SK-N-MC (cell line): Measurements from ENCODE around the gene PPFIBP2.
A peak's percentile ranks its signal among the peaks of the same experiment; 100 is the strongest.

Experiments
- DNase-seq: peaks from one replicate; pipeline ENCODE4 v3.0.0-alpha.2; 2011; ENCODE audit warnings: low read depth, low spot score
- H3K27ac ChIP-seq: fragments of 200-600 bp; sonication (generic); 2 replicates; pipeline ENCODE4 v1.5.1; 2016; ENCODE audit warnings: mixed run types
- H3K36me3 ChIP-seq: fragments of 200-600 bp; sonication (generic); 2 replicates; pipeline ENCODE4 v1.6.1; 2017; ENCODE audit warnings: antibody characterized with exemption, low read length, mixed read lengths; ENCODE audit not compliant: insufficient read depth
- H3K4me3 ChIP-seq: fragments of 200-600 bp; sonication (generic); 2 replicates; pipeline ENCODE4 v1.5.1; 2016
- H3K9ac ChIP-seq: fragments of 200-600 bp; sonication (generic); 2 replicates; pipeline ENCODE4 v1.8.0; 2017; ENCODE audit warnings: mixed run types, mixed read lengths; ENCODE audit not compliant: insufficient read length
- H3K9me3 ChIP-seq: fragments of 200-600 bp; sonication (generic); 2 replicates; pipeline ENCODE4 v1.6.1; 2017; ENCODE audit warnings: low read depth, mild to moderate bottlenecking, antibody characterized with exemption, low read length, moderate library complexity, mixed read lengths
- EZH2 ChIP-seq: fragments of 200-600 bp; sonication (generic); IDR thresholded peaks from one replicate; pipeline ENCODE4 v1.6.1; 2017; ENCODE audit warnings: antibody characterized with exemption
- FOXP2 ChIP-seq: optimal IDR thresholded peaks from 2 replicates; pipeline ENCODE3; 2011; ENCODE audit warnings: mild to moderate bottlenecking, moderate library complexity; ENCODE audit not compliant: insufficient read depth; ENCODE audit errors: extremely low read length, control extremely low read depth
- POLR2AphosphoS5 ChIP-seq: IDR thresholded peaks from 2 replicates; pipeline ENCODE4 v1.6.1; 2012; ENCODE audit warnings: mild to moderate bottlenecking, low read depth, low read length, borderline replicate concordance

The PPFIBP2 gene

DNA sequence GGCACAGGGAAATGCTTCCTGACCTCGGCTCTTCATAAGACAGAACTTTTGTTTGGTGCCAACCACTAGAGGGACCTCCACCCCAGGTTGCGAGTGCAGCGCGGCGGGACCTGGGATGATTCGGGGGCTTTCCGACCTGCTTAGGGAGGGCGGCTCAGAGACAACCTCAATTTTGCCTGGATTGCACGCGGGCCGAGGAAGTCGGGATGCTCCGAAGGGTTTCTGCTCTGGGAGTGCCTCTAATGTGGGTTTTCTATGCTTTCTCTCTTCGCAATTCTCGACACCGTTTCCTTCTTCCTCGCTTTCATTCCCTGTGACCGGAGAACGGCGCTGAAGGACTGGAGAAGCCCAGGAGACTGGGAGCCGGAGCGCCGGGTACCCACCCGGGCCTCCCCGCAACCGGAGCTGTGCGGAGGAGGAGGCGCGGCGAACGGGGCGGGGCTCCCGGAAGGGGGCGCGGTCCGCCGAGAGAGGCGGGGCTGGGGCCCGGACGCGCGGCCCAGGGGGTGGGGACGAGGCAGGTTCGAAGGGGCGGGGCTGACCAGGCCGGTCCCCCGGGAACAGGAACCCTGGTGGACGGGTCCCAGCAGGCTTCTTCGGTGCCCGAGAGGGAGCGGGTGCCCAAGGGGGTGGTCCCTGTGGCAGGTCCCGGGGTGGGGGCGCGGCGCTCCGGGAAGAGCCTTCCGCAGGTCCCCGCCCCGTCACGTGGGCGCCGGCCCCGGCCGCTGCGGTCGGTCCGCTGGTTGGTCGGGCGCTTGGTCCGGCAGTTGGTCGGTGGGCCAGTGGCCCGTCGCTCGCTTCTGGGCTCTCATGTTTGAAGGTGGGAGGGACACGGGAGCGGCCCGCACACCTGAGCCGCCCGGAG lies at the start of gene PPFIBP2:
Gene PPFIBP2, plus strand, starts transcription at position 766 of the 865 bp plus-strand sequence. CDS start 35,477 bp downstream, outside the sequence.
- Histone ChIP-seq H3K27ac (no peak within 1 kb of the TSS), H3K9ac (no peak within 1 kb of the TSS)
- no peak for DNase-seq

GRCh38 chr11:7467652-7468051 lies 46.1 kb upstream of the PPFIBP2 start:
- no peaks in the 10 kb centered on the region for H3K36me3 ChIP-seq
- no peak overlapping the region for H3K9ac ChIP-seq
- no peak for DNase-seq
- H3K27ac ChIP-seq, result no peak overlapping the region
- TF ChIP-seq EZH2 (no peak), FOXP2 (no peak)
- H3K9me3 ChIP-seq, result no peaks in the 10 kb centered on the region
- H3K4me3 ChIP-seq, result no peak overlapping the region

More for the DNA sequence above, at the start of gene PPFIBP2:
- Histone ChIP-seq H3K9me3 (no peaks in the 10 kb centered on the region), H3K36me3 (no peaks in the 10 kb centered on the region), H3K4me3 (peak within 1 kb of the TSS; percentile 77)
- TF ChIP-seq FOXP2 (no peak), POLR2AphosphoS5 (no peak)

DNA sequence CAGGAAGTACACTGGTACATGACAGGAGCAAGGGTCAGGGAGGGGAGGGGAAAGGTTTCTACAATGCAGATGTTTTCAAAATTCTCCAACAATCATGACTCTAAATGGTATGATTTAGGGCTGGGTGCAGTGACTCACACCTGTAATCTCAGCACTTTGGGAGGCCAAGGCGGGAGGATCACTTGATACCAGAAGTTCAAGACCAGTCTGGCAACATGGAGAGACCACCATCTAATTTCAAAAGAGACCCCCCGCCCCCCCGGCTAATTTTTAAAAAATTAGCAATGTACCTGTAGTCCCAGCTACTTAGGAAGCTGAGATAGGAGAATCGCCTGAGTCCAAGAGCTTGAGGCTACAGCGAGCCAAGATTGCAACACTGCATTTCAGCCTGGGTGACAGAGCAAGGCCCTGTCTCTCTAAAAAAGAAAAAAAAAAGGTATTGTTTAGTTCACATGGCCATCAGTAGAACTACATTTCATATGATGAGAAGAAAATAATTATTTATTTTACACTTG lies 44.4 kb upstream of the PPFIBP2 start:
- Histone ChIP-seq H3K4me3 (no peak overlapping the region), H3K9ac (no peak overlapping the region), H3K9me3 (no peaks in the 10 kb centered on the region), H3K27ac (no peak overlapping the region), H3K36me3 (no peaks in the 10 kb centered on the region)
- TF ChIP-seq FOXP2 (no peak), EZH2 (no peak), POLR2AphosphoS5 (no peak)
- DNase-seq, result no peak

GRCh38 chr11:7471071-7471470 lies 42.7 kb upstream of the PPFIBP2 start:
- TF ChIP-seq EZH2 (no peak), POLR2AphosphoS5 (no peak), FOXP2 (no peak)
- no peaks in the 10 kb centered on the region for H3K9me3 ChIP-seq
- no peak overlapping the region for H3K9ac ChIP-seq
- H3K36me3 ChIP-seq, result no peaks in the 10 kb centered on the region
- H3K27ac ChIP-seq, result no peak overlapping the region
- no peak overlapping the region for H3K4me3 ChIP-seq
- no peak for DNase-seq

DNA sequence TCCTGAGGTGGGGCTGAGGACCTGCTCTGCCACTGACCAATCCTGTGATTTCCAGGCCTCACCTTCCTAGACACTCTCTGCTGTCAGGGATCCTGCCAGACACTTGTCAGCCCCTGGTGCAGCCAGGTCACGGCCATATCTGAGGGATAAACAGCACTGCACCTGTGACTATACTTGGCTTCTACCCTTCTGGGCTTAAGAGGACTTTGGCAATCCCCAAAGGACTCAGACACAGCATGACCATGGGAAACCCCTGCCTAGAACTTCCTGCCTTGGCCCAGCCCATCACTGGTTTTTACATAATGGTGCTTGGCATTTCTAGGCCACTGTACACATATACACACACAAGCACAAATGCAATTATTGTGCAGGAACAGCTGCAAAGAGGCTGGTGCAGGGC lies 40.1 kb upstream of the PPFIBP2 start:
- H3K9me3 ChIP-seq, result no peaks in the 10 kb centered on the region
- H3K36me3 ChIP-seq, result no peaks in the 10 kb centered on the region
- TF ChIP-seq FOXP2 (no peak), EZH2 (no peak), POLR2AphosphoS5 (no peak)
- no peak overlapping the region for H3K9ac ChIP-seq
- H3K4me3 ChIP-seq, result no peak overlapping the region
- no peak overlapping the region for H3K27ac ChIP-seq
- DNase-seq, result no peak

DNA sequence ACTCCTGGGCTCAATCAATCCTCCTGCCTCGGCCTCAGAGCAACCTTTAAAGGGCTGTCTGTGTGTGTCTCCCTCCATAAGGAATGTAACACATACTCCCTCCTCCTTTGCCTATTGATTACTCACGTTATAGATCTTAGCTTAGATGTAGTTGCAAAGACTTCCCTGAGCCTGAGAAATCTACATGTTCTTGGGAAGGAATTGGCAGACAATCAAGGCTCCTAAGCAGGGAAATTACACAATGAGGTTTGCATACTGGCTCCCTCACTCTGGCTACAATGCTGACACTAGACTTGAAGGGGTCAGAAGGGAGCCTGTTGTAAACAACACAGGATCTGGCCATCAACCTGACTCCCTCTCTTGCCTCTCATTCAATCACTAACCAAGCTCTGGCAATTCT lies 33.7 kb upstream of the PPFIBP2 start:
- H3K27ac ChIP-seq, result no peak overlapping the region
- H3K9ac ChIP-seq, result no peak overlapping the region

GRCh38 chr11:7484131-7484530 lies 29.7 kb upstream of the PPFIBP2 start:
- TF ChIP-seq POLR2AphosphoS5 (no peak), EZH2 (no peak), FOXP2 (no peak)
- DNase-seq, result no peak

More for the DNA sequence above, 33.7 kb upstream of the PPFIBP2 start:
- Histone ChIP-seq H3K9me3 (no peaks in the 10 kb centered on the region), H3K4me3 (no peak overlapping the region), H3K36me3 (no peaks in the 10 kb centered on the region)
- DNase-seq, result no peak
- TF ChIP-seq FOXP2 (no peak), EZH2 (no peak), POLR2AphosphoS5 (no peak)

DNA sequence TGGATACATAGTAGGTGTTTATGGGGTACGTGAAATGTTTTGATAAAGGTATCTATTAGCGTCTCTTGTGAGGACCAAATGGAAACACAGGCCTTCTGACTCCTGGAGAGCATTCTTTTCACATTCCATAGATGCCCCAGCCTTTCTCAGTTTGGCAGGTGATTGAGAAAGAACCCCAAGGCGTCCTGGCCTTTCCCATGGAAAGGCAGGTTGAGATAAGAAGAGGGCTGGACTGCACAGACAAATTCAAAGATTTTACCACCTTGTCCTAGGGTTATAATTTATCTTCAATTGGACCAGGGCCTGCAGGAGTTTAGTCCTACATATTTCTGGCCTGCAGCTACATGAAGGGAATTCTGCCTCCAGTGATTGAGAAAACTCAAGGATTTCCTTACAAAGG lies 29.2 kb upstream of the PPFIBP2 start:
- no peak for DNase-seq
- H3K36me3 ChIP-seq, result no peaks in the 10 kb centered on the region
- no peak overlapping the region for H3K27ac ChIP-seq
- no peak overlapping the region for H3K9ac ChIP-seq
- no peak overlapping the region for H3K4me3 ChIP-seq
- no peak for TF ChIP-seq FOXP2
- no peak for TF ChIP-seq POLR2AphosphoS5
- TF ChIP-seq EZH2, result no peak
- H3K9me3 ChIP-seq, result no peaks in the 10 kb centered on the region

More at GRCh38 chr11:7484131-7484530, 29.7 kb upstream of the PPFIBP2 start:
- Histone ChIP-seq H3K4me3 (no peak overlapping the region), H3K27ac (no peak overlapping the region), H3K9ac (no peak overlapping the region), H3K36me3 (no peaks in the 10 kb centered on the region), H3K9me3 (no peaks in the 10 kb centered on the region)
